Ascending aorta (tissue), 2 donors: ENCODE results near the gene CISTR. TPM values are rescaled to one million over a fixed set of nuclear protein-coding genes. Genes with fewer than 3 reads are reported as not detected.

ENCODE experiments used
- DNase-seq, 2 donors: peaks; one replicate each; pipeline ENCODE4 v3.0.0-alpha.2; 2019; ENCODE audit warnings: low spot score in 2 of 2
- H3K27ac ChIP-seq, 2 donors: fragments of 200-600 bp; sonication (generic); one replicate each; pipeline ENCODE4 v1.5.1; 2016 to 2017; ENCODE audit warnings: mild to moderate bottlenecking in 1 of 2
- H3K27me3 ChIP-seq: fragments of 200-600 bp; sonication (generic); one replicate; pipeline ENCODE4 v1.5.1; 2017
- H3K36me3 ChIP-seq, 2 donors: fragments of 200-600 bp; sonication (generic); one replicate each; pipeline ENCODE4 v1.5.1; 2016
- H3K4me1 ChIP-seq, 2 donors: fragments of 200-600 bp; sonication (generic); one replicate each; pipeline ENCODE4 v1.5.1; 2016 to 2017; ENCODE audit warnings: mild to moderate bottlenecking in 1 of 2
- H3K4me3 ChIP-seq, 2 donors: fragments of 200-600 bp; sonication (generic); one replicate each; pipeline ENCODE4 v1.5.1; 2016 to 2017; ENCODE audit warnings: mild to moderate bottlenecking in 1 of 2
- H3K9me3 ChIP-seq, 2 donors: fragments of 200-600 bp; sonication (generic); one replicate each; pipeline ENCODE4 v1.5.1; 2016
- intact Hi-C: fragments of 100-400 bp; cut with DNase I; formaldehyde crosslinking; loops from one replicate; pipeline ENCODE4 v1.15.1; 2023
- total RNA-seq: library from RNA; depleted of rRNA; stranded (reverse); fragments of >200 nt; gene quantifications from one replicate; pipeline ENCODE4 v1.1.0, GENCODE V29; 2016
- TF ChIP-seq, protein P1 (sequence below), 3 experiments: fragments of 200-600 bp in 2 of 3; fragments of 450-650 bp in 1 of 3; sonication (generic) in 2 of 3; IDR thresholded peaks; one replicate each; pipeline ENCODE4 v1.5.1; 2016 to 2019; ENCODE audit warnings: antibody characterized with exemption in 3 of 3, mild to moderate bottlenecking in 1 of 3, moderate library complexity in 1 of 3

CISTR gene
- total RNA-seq, 1 donor from 2014 or later: not detected

- Histone ChIP-seq H3K27ac (peak overlapping the region; percentile 31 to 52), H3K4me3 (no peak overlapping the region), H3K36me3 (no peaks in the 10 kb centered on the region), H3K4me1 (peaks cover 0 to 24% of the 10 kb centered on the region in 2 donors), H3K27me3 (no peaks in the 10 kb centered on the region), H3K9me3 (no peaks in the 10 kb centered on the region)
- intact Hi-C loops: no loop called here
- DNase-seq: no peak
- TF ChIP-seq, protein P1, sequence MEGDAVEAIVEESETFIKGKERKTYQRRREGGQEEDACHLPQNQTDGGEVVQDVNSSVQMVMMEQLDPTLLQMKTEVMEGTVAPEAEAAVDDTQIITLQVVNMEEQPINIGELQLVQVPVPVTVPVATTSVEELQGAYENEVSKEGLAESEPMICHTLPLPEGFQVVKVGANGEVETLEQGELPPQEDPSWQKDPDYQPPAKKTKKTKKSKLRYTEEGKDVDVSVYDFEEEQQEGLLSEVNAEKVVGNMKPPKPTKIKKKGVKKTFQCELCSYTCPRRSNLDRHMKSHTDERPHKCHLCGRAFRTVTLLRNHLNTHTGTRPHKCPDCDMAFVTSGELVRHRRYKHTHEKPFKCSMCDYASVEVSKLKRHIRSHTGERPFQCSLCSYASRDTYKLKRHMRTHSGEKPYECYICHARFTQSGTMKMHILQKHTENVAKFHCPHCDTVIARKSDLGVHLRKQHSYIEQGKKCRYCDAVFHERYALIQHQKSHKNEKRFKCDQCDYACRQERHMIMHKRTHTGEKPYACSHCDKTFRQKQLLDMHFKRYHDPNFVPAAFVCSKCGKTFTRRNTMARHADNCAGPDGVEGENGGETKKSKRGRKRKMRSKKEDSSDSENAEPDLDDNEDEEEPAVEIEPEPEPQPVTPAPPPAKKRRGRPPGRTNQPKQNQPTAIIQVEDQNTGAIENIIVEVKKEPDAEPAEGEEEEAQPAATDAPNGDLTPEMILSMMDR (IDR thresholded peaks at IDR 0.05): no peak
Observed at GRCh38 chr12:53733051-53733806, 18.6 kb downstream of the CISTR start.

- Histone ChIP-seq H3K4me1 (peaks cover 8 to 36% of the 10 kb centered on the region in 2 donors), H3K9me3 (no peaks in the 10 kb centered on the region), H3K36me3 (peaks cover 3 to 4% of the 10 kb centered on the region in 2 donors), H3K27ac (peak overlapping the region in 1 of 2 donors; percentile 56), H3K27me3 (no peaks in the 10 kb centered on the region), H3K4me3 (no peak overlapping the region)
- intact Hi-C loops: no loop called here
- TF ChIP-seq, protein P1 (IDR thresholded peaks at IDR 0.05): no peak
- no peak for DNase-seq
Observed at GRCh38 chr12:53729644-53730043, 22.1 kb downstream of the CISTR start.

DNA sequence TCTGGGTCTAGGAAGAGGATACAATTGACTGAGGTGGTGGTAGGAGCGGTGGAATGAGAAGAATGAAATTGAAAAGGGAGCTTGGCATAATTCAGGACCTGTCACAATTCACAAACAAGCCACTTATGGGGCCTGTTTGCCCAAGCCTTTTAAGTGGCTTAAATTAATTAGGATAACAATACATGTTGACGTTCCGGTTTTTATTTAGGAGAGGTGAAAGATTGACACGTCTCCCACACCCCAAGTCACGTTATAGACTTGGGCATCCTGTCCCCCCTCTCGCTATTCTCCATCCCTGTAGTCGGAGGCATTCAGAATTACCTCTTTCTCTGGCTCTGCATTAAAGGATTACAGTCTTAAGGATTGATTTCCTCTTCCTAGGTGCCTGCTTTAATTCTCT lies 23.6 kb downstream of the CISTR start:
- H3K4me1 ChIP-seq: peaks cover 8 to 27% of the 10 kb centered on the region in 2 donors
- intact Hi-C loops: no loop called here
- no peak for DNase-seq
- TF ChIP-seq, protein P1 (IDR thresholded peaks at IDR 0.05): no peak
- no peaks in the 10 kb centered on the region for H3K27me3 ChIP-seq
- peaks cover 16 to 18% of the 10 kb centered on the region in 2 donors for H3K36me3 ChIP-seq
- H3K4me3 ChIP-seq: peak overlapping the region in 1 of 2 donors; percentile 87
- peak overlapping the region; percentile 45 to 56 for H3K27ac ChIP-seq
- no peaks in the 10 kb centered on the region for H3K9me3 ChIP-seq

GRCh38 chr12:53727310-53728041 lies 24.3 kb downstream of the CISTR start, which contains the start of gene CALCOCO1:
CALCOCO1 (minus strand) TSS chr12:53727452; CDS start chr12:53725242, 2,210 bp downstream.
- Histone ChIP-seq H3K27ac (peak within 1 kb of the TSS; percentile 66 to 85), H3K36me3 (peaks cover 20 to 26% of the 10 kb centered on the region in 2 donors), H3K9me3 (no peaks in the 10 kb centered on the region), H3K27me3 (no peaks in the 10 kb centered on the region), H3K4me1 (peaks cover 8 to 27% of the 10 kb centered on the region in 2 donors), H3K4me3 (peak within 1 kb of the TSS; percentile 81 to 87)
- TF ChIP-seq, protein P1 (IDR thresholded peaks at IDR 0.05): no peak
- intact Hi-C loops: loop anchor here (2.0 kb wide), 1 partner anchor 553 kb away; the partner anchor contains the start of genes CBX5 and HNRNPA1
- DNase-seq: peak; percentile 96 to 99

DNA sequence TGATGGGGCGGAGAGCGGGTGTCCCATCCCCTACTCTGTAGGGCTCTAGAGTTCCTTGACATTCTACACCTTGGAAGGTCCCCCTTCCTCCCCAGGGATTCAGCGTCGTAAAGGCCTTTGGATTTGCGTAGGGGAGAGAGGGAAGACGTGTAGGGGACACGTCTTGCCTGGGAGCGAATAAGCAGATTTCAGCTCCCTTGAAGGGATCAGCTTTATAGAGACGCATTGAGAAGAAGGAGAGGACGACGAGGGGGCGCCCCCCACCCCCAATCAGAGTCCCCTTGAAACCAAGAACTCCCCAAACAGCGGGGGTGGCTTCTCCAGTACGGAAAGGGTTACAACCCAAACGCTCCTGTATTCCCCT lies 24.9 kb downstream of the CISTR start:
- H3K9me3 ChIP-seq: no peaks in the 10 kb centered on the region
- DNase-seq: no peak
- intact Hi-C loops: loop anchor here (2.0 kb wide), 1 partner anchor 554 kb away; the partner anchor contains the start of genes CBX5 and HNRNPA1
- H3K27me3 ChIP-seq: no peaks in the 10 kb centered on the region
- peak overlapping the region; percentile 81 to 87 for H3K4me3 ChIP-seq
- peaks cover 8 to 27% of the 10 kb centered on the region in 2 donors for H3K4me1 ChIP-seq
- peaks cover 26 to 31% of the 10 kb centered on the region in 2 donors for H3K36me3 ChIP-seq
- H3K27ac ChIP-seq: peak overlapping the region; percentile 66 to 85
- TF ChIP-seq, protein P1 (IDR thresholded peaks at IDR 0.05): no peak
